HG03354 (cell line): ENCODE measurements around the gene PLEKHN1.
A peak's percentile ranks its signal among the peaks of the same experiment; 100 is the strongest.
"Not testable (repeated sequence)": the region's sequence is repeated elsewhere in the genome, so short reads cannot be mapped to it uniquely, and the experiment has no call there.

Experiments
- ATAC-seq: cut with Tn5 transposase; IDR thresholded peaks from one replicate; pipeline ENCODE4 v1.9.1; 2021; ENCODE audit warnings: mild to moderate bottlenecking; ENCODE audit not compliant: unreplicated experiment, poor library complexity, severe bottlenecking

The PLEKHN1 gene

GRCh38 chr1:983798-984475 is 17.7 kb downstream of the PLEKHN1 start:
- no peak for ATAC-seq

GRCh38 chr1:984476-984814 is 18.2 kb downstream of the PLEKHN1 start:
- no peak for ATAC-seq

- no peak for ATAC-seq
Measured at GRCh38 chr1:985126-985525, 18.8 kb downstream of the PLEKHN1 start.

GRCh38 chr1:988061-988460 is 21.8 kb downstream of the PLEKHN1 start:
- ATAC-seq = not testable (repeated sequence)

GRCh38 chr1:991275-991674 is 25.0 kb downstream of the PLEKHN1 start:
- not testable (repeated sequence) for ATAC-seq

- no peak for ATAC-seq
Measured at GRCh38 chr1:991895-992294, 25.6 kb downstream of the PLEKHN1 start.

GRCh38 chr1:992362-992761 is 26.1 kb downstream of the PLEKHN1 start:
- ATAC-seq = no peak

GRCh38 chr1:993379-993995 is 27.2 kb downstream of the PLEKHN1 start:
- ATAC-seq = no peak

GRCh38 chr1:994546-994945 is 28.3 kb downstream of the PLEKHN1 start:
- not testable (repeated sequence) for ATAC-seq

- no peak for ATAC-seq
Measured at GRCh38 chr1:995665-996633, 29.7 kb downstream of the PLEKHN1 start.

- ATAC-seq = no peak
Measured at GRCh38 chr1:996851-997712, 30.8 kb downstream of the PLEKHN1 start.

- no peak for ATAC-seq
Measured at GRCh38 chr1:997713-997992, 31.4 kb downstream of the PLEKHN1 start.

- no peak for ATAC-seq
Measured at GRCh38 chr1:997993-998744, 31.9 kb downstream of the PLEKHN1 start.

GRCh38 chr1:998745-998994 is 32.4 kb downstream of the PLEKHN1 start:
- ATAC-seq = no peak

- ATAC-seq = no peak
Measured at GRCh38 chr1:998995-999724, 32.9 kb downstream of the PLEKHN1 start.

GRCh38 chr1:999725-1000356 is 33.6 kb downstream of the PLEKHN1 start, which contains the start of gene HES4:
Gene HES4, minus strand, starts transcription at chr1:1000097. Its CDS starts 124 bp downstream, at chr1:999973.
- ATAC-seq = peak; percentile 45

GRCh38 chr1:1000357-1001056 is 34.2 kb downstream of the PLEKHN1 start:
- peak; percentile 26 for ATAC-seq
